B cell (primary cell): ENCODE measurements around the gene TRPM4. TPM values are rescaled to one million over a fixed set of nuclear protein-coding genes. Genes with fewer than 3 reads are reported as not detected.

ENCODE experiments used
- ATAC-seq: fragments of 200-7000 bp; cut with Tn5 transposase; one replicate; pipeline ENCODE4 v1.10.0; 2021; ENCODE audit warnings: low read depth, mild to moderate bottlenecking, moderate number of reproducible peaks, moderate library complexity
- CTCF ChIA-PET: fragments of 350-600 bp; sonication (Branson Sonifier 250); formaldehyde crosslinking; loops from one replicate; lab custom pipeline; 2021; ENCODE audit warnings: antibody characterized with exemption, inconsistent platforms; lab: Charles Lee
- POLR2A ChIA-PET: fragments of 350-600 bp; sonication (Branson Sonifier 250); formaldehyde crosslinking; loops from one replicate; lab custom pipeline; 2021; ENCODE audit warnings: antibody characterized with exemption; lab: Charles Lee
- DNase-seq: peaks from one replicate; pipeline ENCODE4 v3.0.0; 2013
- H2AFZ ChIP-seq: 2 replicates; pipeline ENCODE4 v1.6.1; 2012; ENCODE audit warnings: mild to moderate bottlenecking, low read depth, low read length; ENCODE audit not compliant: insufficient read depth, poor library complexity, severe bottlenecking
- H3K27ac ChIP-seq, 2 donors: 1 replicate in 1 of 2; 2 replicates in 1 of 2; pipeline ENCODE4 v1.5.1; 2012 to 2013; ENCODE audit warnings: low read length in 2 of 2, mild to moderate bottlenecking in 2 of 2, moderate library complexity in 1 of 2
- H3K27me3 ChIP-seq, 4 experiments: fragments of 200-600 bp in 1 of 4; sonication (generic) in 1 of 4; replicated peaks in 1 of 4; 1 replicate in 2 of 4; 2 replicates in 2 of 4; pipeline versions ENCODE4 v1.6.1 to v1.7.0; 2013 to 2016; ENCODE audit warnings: low read length in 3 of 4, mild to moderate bottlenecking in 2 of 4, mixed read lengths in 1 of 4, moderate library complexity in 1 of 4; ENCODE audit not compliant: insufficient read depth in 4 of 4, control insufficient read depth in 3 of 4; ENCODE audit errors: control extremely low read depth in 1 of 4
- H3K36me3 ChIP-seq, 2 experiments: replicated peaks in 1 of 2; 1 replicate in 1 of 2; 2 replicates in 1 of 2; pipeline versions ENCODE4 v1.6.1 to v1.7.1; 2013; ENCODE audit warnings: low read length in 1 of 2; ENCODE audit not compliant: insufficient read depth in 2 of 2, control insufficient read depth in 1 of 2; ENCODE audit errors: control extremely low read depth in 1 of 2, extremely low read depth in 1 of 2
- H3K4me1 ChIP-seq, 2 donors: fragments of 200-600 bp in 1 of 2; sonication (generic) in 1 of 2; 1 replicate in 1 of 2; 2 replicates in 1 of 2; pipeline versions ENCODE4 v1.5.1 to v1.6.1; 2013 to 2017; ENCODE audit warnings: low read length in 2 of 2; ENCODE audit not compliant: control insufficient read depth in 2 of 2, insufficient read depth in 2 of 2
- H3K4me2 ChIP-seq: replicated peaks from 2 replicates; pipeline ENCODE3; 2012; ENCODE audit warnings: mild to moderate bottlenecking, low read depth, low read length; ENCODE audit not compliant: poor library complexity, severe bottlenecking
- H3K4me3 ChIP-seq, 5 experiments: fragments of 200-600 bp in 1 of 5; sonication (generic) in 1 of 5; 1 replicate in 3 of 5; 2 replicates in 2 of 5; pipeline versions ENCODE4 v1.5.1 to v1.7.0; 2011 to 2016; ENCODE audit warnings: low read length in 4 of 5, mild to moderate bottlenecking in 4 of 5, low read depth in 2 of 5, control low read depth in 1 of 5, moderate library complexity in 1 of 5; ENCODE audit not compliant: insufficient read depth in 1 of 5; ENCODE audit errors: control extremely low read depth in 1 of 5, extremely low read depth in 1 of 5
- H3K79me2 ChIP-seq: fragments of 200-600 bp; sonication (generic); one replicate; pipeline ENCODE4 v1.6.0; 2016; ENCODE audit warnings: low read length; ENCODE audit not compliant: control insufficient read depth, insufficient read depth
- H3K9ac ChIP-seq: fragments of 200-600 bp; sonication (generic); 2 replicates; pipeline ENCODE4 v1.6.1; 2017; ENCODE audit warnings: mild to moderate bottlenecking, low read length, moderate library complexity
- H3K9me3 ChIP-seq, 3 donors: one replicate each; pipeline versions ENCODE4 v1.6.1 to v1.7.1; 2013; ENCODE audit warnings: low read length in 2 of 3; ENCODE audit not compliant: control insufficient read depth in 2 of 3, insufficient read depth in 1 of 3; ENCODE audit errors: control extremely low read depth in 1 of 3
- H4K20me1 ChIP-seq: 2 replicates; pipeline ENCODE4 v1.6.0; 2012; ENCODE audit warnings: mild to moderate bottlenecking, low read length; ENCODE audit not compliant: insufficient read depth, control insufficient read depth, poor library complexity, severe bottlenecking
- H3K27ac Mint-ChIP-seq: one replicate; pipeline ENCODE4 v1.8.0; 2021; ENCODE audit warnings: mixed read lengths
- H3K27me3 Mint-ChIP-seq: one replicate; pipeline ENCODE4 v1.8.0; 2021; ENCODE audit warnings: mixed read lengths
- H3K4me1 Mint-ChIP-seq: one replicate; pipeline ENCODE4 v1.8.0; 2021; ENCODE audit warnings: mixed read lengths
- H3K4me3 Mint-ChIP-seq: one replicate; pipeline ENCODE4 v1.8.0; 2021; ENCODE audit warnings: mixed read lengths
- H3K9me3 Mint-ChIP-seq: one replicate; pipeline ENCODE4 v1.8.0; 2022; ENCODE audit warnings: mixed read lengths; ENCODE audit not compliant: insufficient read depth
- CTCF ChIP-seq: fragments of 200-600 bp; IDR thresholded peaks from one replicate; pipeline ENCODE4 v1.8.0; 2022; ENCODE audit warnings: antibody characterized with exemption, mild to moderate bottlenecking
- EZH2 ChIP-seq: IDR thresholded peaks from 2 replicates; pipeline ENCODE4 v1.6.1; 2012; ENCODE audit warnings: borderline replicate concordance, low read depth, mild to moderate bottlenecking, moderate library complexity, low read length; ENCODE audit not compliant: insufficient read depth, poor library complexity, severe bottlenecking
- WGBS: methylation state at CpG from one replicate; pipeline ENCODE4 v1.1.5; 2013; ENCODE audit warnings: missing lambda C conversion rate; ENCODE audit not compliant: insufficient coverage; 5-methylcytosine and 5-hydroxymethylcytosine counted together
- intact Hi-C: fragments of 100-400 bp; cut with micrococcal nuclease; formaldehyde crosslinking; loops from one replicate; pipeline ENCODE4 v1.10.0; 2022
- polyA plus RNA-seq: library from polyadenylated mRNA; depleted of rRNA; stranded (reverse); fragments of >200 nt; gene quantifications from 2 replicates; pipeline ENCODE4 v1.2.3, GENCODE V29; 2012
- total RNA-seq, 2 donors: library from RNA; stranded (reverse); fragments of 120-200 nt in 1 of 2; gene quantifications; 1 replicate in 1 of 2; 2 replicates in 1 of 2; pipeline versions ENCODE4 v1.2.3 to v1.2.4, GENCODE V29; 2013 to 2022

TRPM4 gene
- total and polyA plus RNA-seq, 2 donors (not counting 1 experiment from before 2014, with no cell fraction given): 0.24 TPM; not detected in 1

DNA sequence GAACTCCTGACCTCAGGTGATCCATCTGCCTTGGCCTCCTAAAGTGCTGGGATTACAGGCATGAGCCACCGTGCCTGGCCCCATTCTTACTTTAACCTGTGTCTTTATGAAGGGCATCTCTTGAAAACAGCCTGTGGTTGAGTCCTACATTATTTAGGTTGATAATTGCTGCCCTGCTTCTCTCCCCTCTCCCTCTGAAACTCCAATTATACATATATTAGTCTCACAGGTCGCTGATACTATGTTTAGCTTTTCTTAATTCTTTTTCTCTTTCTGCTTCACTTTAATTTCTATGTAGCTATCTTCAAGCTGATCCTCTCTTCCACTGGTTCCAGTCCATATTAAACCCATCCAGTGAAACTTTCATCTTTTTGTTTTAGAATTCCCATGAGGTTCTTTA is 92.3 kb downstream of the TRPM4 start:
- no peaks in the 10 kb centered on the region for H3K9me3 ChIP-seq

DNA sequence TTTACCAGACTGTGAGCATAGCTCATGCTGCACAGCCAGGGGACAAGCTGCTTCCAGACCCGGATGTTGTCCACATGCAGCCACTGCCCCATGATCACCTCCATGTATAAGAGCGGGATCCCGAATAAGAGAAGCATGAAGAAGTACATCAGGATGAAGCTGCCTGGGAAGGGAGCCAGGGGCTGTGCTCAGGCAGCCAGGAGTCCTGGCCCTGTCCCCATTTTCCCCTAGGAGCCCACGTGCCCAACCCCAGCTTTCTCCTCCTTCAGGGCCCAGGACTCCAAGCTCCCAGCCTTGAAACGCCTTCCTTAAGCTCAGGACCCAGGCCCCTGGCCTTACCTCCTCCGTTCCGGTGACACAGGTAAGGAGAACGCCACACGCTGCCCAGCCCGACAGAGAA is 98.1 kb downstream of the TRPM4 start:
- Histone ChIP-seq H4K20me1 (no peaks in the 10 kb centered on the region), H3K9ac (no peak overlapping the region), H3K9me3 (peaks cover 12 to 19% (median 14%) of the 10 kb centered on the region in 3 donors), H3K4me3 (no peak overlapping the region), H2AFZ (no peak overlapping the region), H3K36me3 (no peaks in the 10 kb centered on the region), H3K27me3 (peaks cover 0 to 33% (median 5%) of the 10 kb centered on the region in 4 experiments), H3K79me2 (no peaks in the 10 kb centered on the region), H3K4me2 (no peak overlapping the region), H3K27ac (no peak overlapping the region), H3K4me1 (no peaks in the 10 kb centered on the region)
- Mint-ChIP-seq H3K9me3 (peaks cover 9% of the 10 kb centered on the region), H3K27me3 (peaks cover 49% of the 10 kb centered on the region), H3K4me1 (no peaks in the 10 kb centered on the region), H3K27ac (no peak overlapping the region), H3K4me3 (no peak overlapping the region)
- DNase-seq (no peak), ATAC-seq (no peak)
- TF ChIP-seq CTCF (no peak), EZH2 (no peak)
- WGBS: 88% methylated on average over 7 of the region's 10 CpGs
- intact Hi-C loops: no loop called here
- CTCF ChIA-PET: interaction anchor here (1.3 kb wide), 1 partner anchor 47 kb away, joined by 3 read pairs; no protein-coding TSS in a partner anchor
- POLR2A ChIA-PET: interaction anchor here (0.6 kb wide), 1 partner anchor 57 kb away, joined by 4 read pairs; no protein-coding TSS in a partner anchor

More for the DNA sequence above, 92.3 kb downstream of the TRPM4 start:
- Mint-ChIP-seq H3K27me3 (peaks cover 30% of the 10 kb centered on the region), H3K4me1 (no peaks in the 10 kb centered on the region), H3K4me3 (no peak overlapping the region), H3K27ac (no peak overlapping the region), H3K9me3 (no peaks in the 10 kb centered on the region)
- H3K4me3 ChIP-seq: no peak overlapping the region
- H2AFZ ChIP-seq: no peak overlapping the region
- TF ChIP-seq CTCF (no peak), EZH2 (no peak)
- DNase-seq: no peak
- POLR2A ChIA-PET: no interaction called here
- intact Hi-C loops: no loop called here
- no peaks in the 10 kb centered on the region for H3K79me2 ChIP-seq
- H3K27me3 ChIP-seq: peaks cover 0 to 23% (median 9%) of the 10 kb centered on the region in 4 experiments
- no peaks in the 10 kb centered on the region for H3K36me3 ChIP-seq
- 100% methylated on average over 1 of the region's 2 CpGs for WGBS
- CTCF ChIA-PET: no interaction called here
- no peaks in the 10 kb centered on the region for H4K20me1 ChIP-seq
- no peak overlapping the region for H3K4me2 ChIP-seq
- no peaks in the 10 kb centered on the region for H3K4me1 ChIP-seq
- H3K27ac ChIP-seq: no peak overlapping the region
- no peak overlapping the region for H3K9ac ChIP-seq
- no peak for ATAC-seq
